ENCODE data around the gene FGFBP3. TPM values are rescaled to one million over a fixed set of nuclear protein-coding genes. Genes with fewer than 3 reads are reported as not detected.

FGFBP3 gene
- total RNA-seq, 2 experiments from 2014 or later, result 1.2 to 1.6 TPM

- H3K36me3 Mint-ChIP-seq (ENCODE audit: low read depth), result peaks cover 9% of the 10 kb centered on the region
- H3K27ac Mint-ChIP-seq, result no peak overlapping the region
- peak overlapping the region; percentile 86 for H3K4me3 Mint-ChIP-seq
- CTCF ChIA-PET, result interaction anchor here (1.0 to 3.7 kb wide), 3 partner anchors 12 to 89 kb away, joined by 3 to 15 read pairs (median 3); partner anchors contain the start of gene FGFBP3
- intact Hi-C loops (cut with micrococcal nuclease), result no loop called here
- DNase-seq, result no peak
- H3K9me3 Mint-ChIP-seq, result no peaks in the 10 kb centered on the region
- peaks cover 43% of the 10 kb centered on the region for H3K4me1 Mint-ChIP-seq (ENCODE audit: low read depth)
- no peaks in the 10 kb centered on the region for H3K27me3 Mint-ChIP-seq (ENCODE audit: low read depth)
These were observed 15.7 kb upstream of the FGFBP3 start for GRCh38 chr10:91925022-91925320.

DNA sequence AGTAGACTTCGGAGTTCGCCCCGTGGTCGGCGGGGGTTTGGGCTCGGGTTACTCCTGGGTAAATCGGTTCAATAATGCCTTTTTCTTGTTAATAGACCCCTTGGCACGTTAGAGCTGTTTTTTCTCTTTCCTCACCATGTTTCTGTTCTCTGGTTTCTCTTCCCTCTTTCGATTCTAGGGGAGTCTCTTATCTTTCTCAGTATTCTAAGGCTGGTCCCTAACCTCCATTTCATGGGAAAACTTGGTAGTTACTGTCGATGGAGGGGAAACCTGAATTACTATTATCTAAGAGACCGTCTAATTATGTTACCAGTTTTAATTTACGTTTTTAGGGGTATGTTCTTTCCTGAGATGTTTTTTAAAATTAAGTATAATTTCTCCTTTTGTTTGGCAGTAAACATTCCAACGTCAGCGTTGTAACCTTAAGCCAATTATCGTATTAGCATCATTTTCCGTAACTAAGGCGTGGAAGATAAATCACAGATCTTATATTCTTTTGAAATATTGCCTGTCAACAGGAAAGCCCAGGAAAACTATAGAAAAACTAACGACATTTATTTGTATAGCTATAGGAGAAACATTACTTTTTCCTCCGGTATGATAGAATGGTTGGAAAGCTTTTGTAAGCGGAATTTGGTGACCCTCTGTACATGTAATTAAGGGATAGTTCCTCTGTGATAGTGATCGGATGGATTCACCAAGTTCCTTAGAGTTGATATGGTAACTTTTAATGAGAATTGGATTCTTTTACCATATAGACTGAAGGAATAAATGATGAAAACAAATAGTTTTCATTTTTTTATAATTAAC, 15.1 kb upstream of the FGFBP3 start:
- CTCF ChIA-PET, result interaction anchor here (0.6 to 3.7 kb wide), 7 partner anchors 8 to 129 kb away, joined by 3 to 15 read pairs (median 3); partner anchors contain the start of genes FGFBP3 and TNKS2
- peak overlapping the region; percentile 86 for H3K4me3 Mint-ChIP-seq
- peaks cover 43% of the 10 kb centered on the region for H3K4me1 Mint-ChIP-seq (ENCODE audit: low read depth)
- DNase-seq, result no peak
- no peaks in the 10 kb centered on the region for H3K9me3 Mint-ChIP-seq
- intact Hi-C loops (cut with micrococcal nuclease), result loop anchor here (5.0 kb wide), 3 partner anchors 368 to 762 kb away; partner anchors contain the start of genes CPEB3, KIF11 and MARCHF5
- H3K36me3 Mint-ChIP-seq (ENCODE audit: low read depth), result peaks cover 9% of the 10 kb centered on the region
- H3K27me3 Mint-ChIP-seq (ENCODE audit: low read depth), result no peaks in the 10 kb centered on the region
- peak overlapping the region; percentile 99 for H3K27ac Mint-ChIP-seq

GRCh38 chr10:91923371-91924211, 14.3 kb upstream of the FGFBP3 start, which contains the start of gene BTAF1:
BTAF1 (plus strand) TSS chr10:91923770; CDS start chr10:91924077, 307 bp downstream.
- Mint-ChIP-seq H3K36me3 (ENCODE audit: low read depth) (peaks cover 9% of the 10 kb centered on the region), H3K27me3 (ENCODE audit: low read depth) (no peaks in the 10 kb centered on the region), H3K4me1 (ENCODE audit: low read depth) (peaks cover 35% of the 10 kb centered on the region), H3K9me3 (no peaks in the 10 kb centered on the region), H3K27ac (peak within 1 kb of the TSS; percentile 99), H3K4me3 (peak within 1 kb of the TSS; percentile 86)
- CTCF ChIA-PET, result interaction anchor here (0.6 to 3.7 kb wide), 7 partner anchors 9 to 187 kb away, joined by 3 to 15 read pairs (median 3); partner anchors contain the start of genes FGFBP3 and TNKS2
- peak; percentile 93 for DNase-seq
- intact Hi-C loops (cut with micrococcal nuclease), result loop anchor here (1.0 to 5.0 kb wide), 8 partner anchors 14 to 761 kb away; partner anchors contain the start of genes CPEB3, FGFBP3, KIF11 and MARCHF5

DNA sequence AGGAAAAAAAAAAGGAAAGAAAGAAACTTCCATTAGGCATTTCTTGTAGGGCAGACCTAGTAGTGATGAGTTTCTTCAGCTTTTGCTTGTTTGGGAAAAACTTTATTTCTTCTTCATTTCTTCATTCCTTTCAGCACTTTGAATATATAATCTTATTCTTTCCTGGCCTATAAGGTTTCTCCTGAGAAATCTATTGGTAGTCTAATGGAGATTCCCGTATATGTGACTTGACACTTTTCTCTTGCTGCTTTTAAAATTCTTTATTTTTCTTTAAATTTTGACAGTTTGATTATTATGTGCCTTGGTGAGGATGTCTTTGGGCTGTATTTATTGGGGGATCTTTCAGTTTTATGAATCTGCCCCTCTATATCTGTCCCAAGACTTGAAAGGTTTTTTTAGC, 10.4 kb upstream of the FGFBP3 start:
- CTCF ChIA-PET, result interaction anchor here (1.2 to 2.1 kb wide), 2 partner anchors 9 to 11 kb away, joined by 4 to 9 read pairs; no protein-coding TSS in a partner anchor
- H3K9me3 Mint-ChIP-seq, result no peaks in the 10 kb centered on the region

DNA sequence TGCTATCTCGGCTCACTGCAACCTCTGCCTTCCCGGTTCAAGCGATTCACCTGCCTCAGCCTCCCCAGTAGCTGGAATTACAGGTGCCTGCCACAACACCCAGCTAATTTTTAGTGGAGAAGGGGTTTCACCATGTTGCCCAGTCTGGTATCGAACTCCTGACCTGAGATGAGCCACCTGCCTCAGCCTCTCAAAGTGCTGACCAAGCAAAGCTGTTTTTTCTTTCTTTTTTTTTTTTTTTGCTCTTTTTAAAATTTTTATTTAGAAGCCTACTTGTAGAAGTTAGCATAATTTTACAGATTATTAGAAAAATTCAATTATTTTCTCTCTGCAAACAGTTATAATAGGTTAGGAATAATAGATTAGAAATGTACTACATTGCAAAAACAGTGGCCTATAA, 1.2 kb upstream of the FGFBP3 start:
- Mint-ChIP-seq H3K36me3 (ENCODE audit: low read depth) (no peaks in the 10 kb centered on the region), H3K27me3 (ENCODE audit: low read depth) (peaks cover 17% of the 10 kb centered on the region), H3K27ac (no peak overlapping the region), H3K9me3 (no peaks in the 10 kb centered on the region), H3K4me3 (no peak overlapping the region), H3K4me1 (ENCODE audit: low read depth) (peaks cover 20% of the 10 kb centered on the region)
- CTCF ChIA-PET, result interaction anchor here (0.6 to 1.5 kb wide), 5 partner anchors 9 to 527 kb away, joined by 3 to 4 read pairs (median 3); no protein-coding TSS in a partner anchor
- DNase-seq, result no peak
- intact Hi-C loops (cut with micrococcal nuclease), result no loop called here

More for the DNA sequence above, 10.4 kb upstream of the FGFBP3 start:
- peaks cover 17% of the 10 kb centered on the region for H3K27me3 Mint-ChIP-seq (ENCODE audit: low read depth)
- DNase-seq, result no peak
- H3K27ac Mint-ChIP-seq, result no peak overlapping the region
- no peak overlapping the region for H3K4me3 Mint-ChIP-seq
- intact Hi-C loops (cut with micrococcal nuclease), result loop anchor here (5.0 kb wide), 3 partner anchors 373 to 757 kb away; partner anchors contain the start of genes CPEB3, KIF11 and MARCHF5
- peaks cover 8% of the 10 kb centered on the region for H3K4me1 Mint-ChIP-seq (ENCODE audit: low read depth)
- no peaks in the 10 kb centered on the region for H3K36me3 Mint-ChIP-seq (ENCODE audit: low read depth)

GRCh38 chr10:91908337-91909116, 759 bp downstream of the FGFBP3 start:
- intact Hi-C loops (cut with micrococcal nuclease), result loop anchor here (1.0 to 10.0 kb wide), 7 partner anchors 7 to 1034 kb away; partner anchors contain the start of genes BTAF1 and RPP30
- peaks cover 20% of the 10 kb centered on the region for H3K4me1 Mint-ChIP-seq (ENCODE audit: low read depth)
- H3K27ac Mint-ChIP-seq, result peak overlapping the region; percentile 74
- no peaks in the 10 kb centered on the region for H3K9me3 Mint-ChIP-seq
- H3K36me3 Mint-ChIP-seq (ENCODE audit: low read depth), result no peaks in the 10 kb centered on the region
- H3K4me3 Mint-ChIP-seq, result peak overlapping the region; percentile 90
- CTCF ChIA-PET, result interaction anchor here (0.8 to 2.1 kb wide), 13 partner anchors 9 to 610 kb away, joined by 3 to 9 read pairs (median 4); partner anchors contain the start of genes BTAF1 and PPP1R3C
- peaks cover 7% of the 10 kb centered on the region for H3K27me3 Mint-ChIP-seq (ENCODE audit: low read depth)
- peak; percentile 77 for DNase-seq

- peaks cover 2% of the 10 kb centered on the region for H3K27me3 Mint-ChIP-seq (ENCODE audit: low read depth)
- CTCF ChIA-PET, result interaction anchor here (0.6 to 2.1 kb wide), 13 partner anchors 9 to 610 kb away, joined by 3 to 9 read pairs (median 4); partner anchors contain the start of genes BTAF1 and PPP1R3C
These were observed 1.4 kb downstream of the FGFBP3 start for GRCh38 chr10:91907914-91908336.

GRCh38 chr10:91907033-91907594, 2.2 kb downstream of the FGFBP3 start:
- peak overlapping the region; percentile 83 for H3K4me3 Mint-ChIP-seq
- CTCF ChIA-PET, result interaction anchor here (0.6 to 2.1 kb wide), 5 partner anchors 8 to 132 kb away, joined by 3 to 6 read pairs (median 4); partner anchors contain the start of gene BTAF1
- no peaks in the 10 kb centered on the region for H3K9me3 Mint-ChIP-seq
- DNase-seq, result no peak
- H3K27me3 Mint-ChIP-seq (ENCODE audit: low read depth), result no peaks in the 10 kb centered on the region
- no peak overlapping the region for H3K27ac Mint-ChIP-seq
- H3K4me1 Mint-ChIP-seq (ENCODE audit: low read depth), result peaks cover 25% of the 10 kb centered on the region
- no peaks in the 10 kb centered on the region for H3K36me3 Mint-ChIP-seq (ENCODE audit: low read depth)
- intact Hi-C loops (cut with micrococcal nuclease), result loop anchor here (10.0 kb wide), 2 partner anchors 902 to 1032 kb away; partner anchors contain the start of gene RPP30

More at GRCh38 chr10:91907914-91908336, 1.4 kb downstream of the FGFBP3 start:
- DNase-seq, result peak; percentile 22
- intact Hi-C loops (cut with micrococcal nuclease), result loop anchor here (2.0 to 10.0 kb wide), 4 partner anchors 37 to 1033 kb away; partner anchors contain the start of gene RPP30
- H3K36me3 Mint-ChIP-seq (ENCODE audit: low read depth), result no peaks in the 10 kb centered on the region
- peaks cover 18% of the 10 kb centered on the region for H3K4me1 Mint-ChIP-seq (ENCODE audit: low read depth)
- no peaks in the 10 kb centered on the region for H3K9me3 Mint-ChIP-seq
- peak overlapping the region; percentile 65 for H3K27ac Mint-ChIP-seq
- H3K4me3 Mint-ChIP-seq, result peak overlapping the region; percentile 83

- Mint-ChIP-seq H3K27me3 (ENCODE audit: low read depth) (no peaks in the 10 kb centered on the region), H3K27ac (peak overlapping the region; percentile 79), H3K4me3 (no peak overlapping the region), H3K4me1 (ENCODE audit: low read depth) (peaks cover 23% of the 10 kb centered on the region), H3K36me3 (ENCODE audit: low read depth) (no peaks in the 10 kb centered on the region), H3K9me3 (no peaks in the 10 kb centered on the region)
- DNase-seq, result peak; percentile 85
- intact Hi-C loops (cut with micrococcal nuclease), result loop anchor here (1.0 to 10.0 kb wide), 5 partner anchors 7 to 1027 kb away; partner anchors contain the start of genes FGFBP3 and RPP30
- CTCF ChIA-PET, result no interaction called here
These were observed 7.3 kb downstream of the FGFBP3 start for GRCh38 chr10:91901784-91902677.

GRCh38 chr10:91897421-91897820, 11.9 kb downstream of the FGFBP3 start:
- CTCF ChIA-PET, result no interaction called here
- DNase-seq, result no peak
- H3K9me3 Mint-ChIP-seq, result no peaks in the 10 kb centered on the region
- H3K36me3 Mint-ChIP-seq (ENCODE audit: low read depth), result no peaks in the 10 kb centered on the region
- no peak overlapping the region for H3K4me3 Mint-ChIP-seq
- peaks cover 16% of the 10 kb centered on the region for H3K4me1 Mint-ChIP-seq (ENCODE audit: low read depth)
- intact Hi-C loops (cut with micrococcal nuclease), result no loop called here
- H3K27me3 Mint-ChIP-seq (ENCODE audit: low read depth), result no peaks in the 10 kb centered on the region
- no peak overlapping the region for H3K27ac Mint-ChIP-seq

Data from activated naive CD4-positive, alpha-beta T cell treated with anti-CD3 and anti-CD28 coated beads for 36 hours (primary cell).